GM12801 (cell line): ENCODE results near the gene CRYBA4.

Source experiments
- TF ChIP-seq, protein P1 (sequence below): IDR thresholded peaks from one replicate; pipeline ENCODE4 v1.5.1; 2011; ENCODE audit warnings: control low read depth; ENCODE audit not compliant: insufficient read length; ENCODE audit errors: extremely low read depth

Gene CRYBA4

DNA sequence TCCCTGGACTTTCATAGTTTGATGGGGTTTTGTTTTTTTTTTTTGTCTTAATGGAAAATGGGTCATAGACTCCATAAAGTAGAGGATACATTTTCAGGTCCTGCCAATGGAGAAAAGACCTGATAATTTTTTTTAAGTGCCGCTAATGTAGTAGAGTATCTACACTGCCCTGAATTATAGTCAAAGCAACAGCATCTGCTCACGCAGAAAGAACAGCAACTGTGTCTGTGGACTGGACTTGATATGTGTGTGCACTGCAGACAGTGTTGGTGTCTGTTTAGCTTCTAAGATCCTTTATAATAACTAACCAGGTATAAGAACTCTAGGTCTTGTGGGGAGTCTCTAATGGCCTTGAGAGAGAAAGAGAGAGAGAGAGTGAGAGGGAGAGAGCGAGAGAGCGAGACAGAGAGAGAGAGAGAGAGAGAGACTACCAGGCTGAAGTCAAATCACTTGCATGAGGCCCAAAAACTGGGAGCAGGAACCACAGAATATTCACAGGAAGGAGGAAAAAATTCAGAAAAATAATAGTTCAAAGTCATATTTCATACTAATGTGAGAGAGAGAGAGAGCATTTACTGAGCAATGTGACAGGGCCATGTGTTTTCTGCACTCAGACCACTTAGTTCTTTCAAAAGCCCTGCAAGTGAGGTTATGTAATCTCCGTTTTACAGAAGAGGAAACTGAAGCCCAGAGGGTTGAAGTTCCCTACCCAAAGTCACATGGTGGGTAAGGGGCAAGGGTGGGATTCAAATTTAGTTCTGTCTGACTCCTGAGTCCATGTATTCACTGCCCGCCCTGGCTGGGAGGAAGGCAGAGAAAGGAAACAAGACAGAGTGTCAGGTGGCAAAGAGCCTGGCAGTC lies 27.0 kb downstream of the CRYBA4 start:
- TF ChIP-seq, protein P1, sequence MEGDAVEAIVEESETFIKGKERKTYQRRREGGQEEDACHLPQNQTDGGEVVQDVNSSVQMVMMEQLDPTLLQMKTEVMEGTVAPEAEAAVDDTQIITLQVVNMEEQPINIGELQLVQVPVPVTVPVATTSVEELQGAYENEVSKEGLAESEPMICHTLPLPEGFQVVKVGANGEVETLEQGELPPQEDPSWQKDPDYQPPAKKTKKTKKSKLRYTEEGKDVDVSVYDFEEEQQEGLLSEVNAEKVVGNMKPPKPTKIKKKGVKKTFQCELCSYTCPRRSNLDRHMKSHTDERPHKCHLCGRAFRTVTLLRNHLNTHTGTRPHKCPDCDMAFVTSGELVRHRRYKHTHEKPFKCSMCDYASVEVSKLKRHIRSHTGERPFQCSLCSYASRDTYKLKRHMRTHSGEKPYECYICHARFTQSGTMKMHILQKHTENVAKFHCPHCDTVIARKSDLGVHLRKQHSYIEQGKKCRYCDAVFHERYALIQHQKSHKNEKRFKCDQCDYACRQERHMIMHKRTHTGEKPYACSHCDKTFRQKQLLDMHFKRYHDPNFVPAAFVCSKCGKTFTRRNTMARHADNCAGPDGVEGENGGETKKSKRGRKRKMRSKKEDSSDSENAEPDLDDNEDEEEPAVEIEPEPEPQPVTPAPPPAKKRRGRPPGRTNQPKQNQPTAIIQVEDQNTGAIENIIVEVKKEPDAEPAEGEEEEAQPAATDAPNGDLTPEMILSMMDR = no peak

- TF ChIP-seq, protein P1 = no peak
Measured at GRCh38 chr22:26650722-26651421, 29.1 kb downstream of the CRYBA4 start.

DNA sequence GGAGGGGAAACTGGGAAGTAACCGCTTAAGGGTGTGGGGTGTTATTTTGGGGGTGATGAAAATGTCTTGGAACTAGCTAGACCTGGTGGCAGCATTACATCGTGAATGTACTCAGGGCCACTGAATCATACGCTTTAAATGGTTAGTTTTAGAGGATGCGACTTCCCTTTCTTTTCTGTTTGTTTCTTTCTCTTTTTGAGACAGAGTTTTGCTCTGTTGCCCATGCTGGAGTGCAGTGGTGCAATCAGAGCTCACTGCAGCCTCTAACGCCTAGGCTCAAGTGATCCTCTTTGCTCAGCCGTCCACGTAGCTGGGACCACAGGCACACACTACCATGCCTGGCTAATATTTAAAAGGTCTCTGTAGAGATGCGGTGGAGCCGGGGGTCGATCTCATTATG lies 30.1 kb downstream of the CRYBA4 start:
- TF ChIP-seq, protein P1 = no peak

- TF ChIP-seq, protein P1 = no peak
Measured at GRCh38 chr22:26656891-26657851, 35.4 kb downstream of the CRYBA4 start, which contains the start of gene MIAT. TSS of gene MIAT (plus strand) at chr22:26657588.

DNA sequence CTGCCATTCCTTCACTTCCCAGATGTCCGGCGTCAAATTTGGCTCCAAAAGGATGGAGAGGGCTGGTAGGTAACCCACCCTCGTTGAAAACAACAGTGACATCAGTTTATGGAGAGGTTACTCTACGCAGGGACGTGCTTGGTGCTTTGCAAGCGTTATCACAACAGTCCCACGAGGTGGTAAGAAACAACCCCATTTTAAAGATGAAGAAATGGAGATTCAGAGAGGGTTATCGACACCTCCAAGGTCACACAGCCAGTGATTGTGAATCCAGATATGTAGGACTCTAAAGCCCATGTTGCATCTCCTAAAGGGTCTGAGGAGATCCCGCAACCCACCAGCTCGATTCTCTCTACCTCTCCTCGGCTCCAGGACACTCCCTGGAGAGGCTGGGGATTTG lies 36.4 kb downstream of the CRYBA4 start:
- TF ChIP-seq, protein P1 = no peak

DNA sequence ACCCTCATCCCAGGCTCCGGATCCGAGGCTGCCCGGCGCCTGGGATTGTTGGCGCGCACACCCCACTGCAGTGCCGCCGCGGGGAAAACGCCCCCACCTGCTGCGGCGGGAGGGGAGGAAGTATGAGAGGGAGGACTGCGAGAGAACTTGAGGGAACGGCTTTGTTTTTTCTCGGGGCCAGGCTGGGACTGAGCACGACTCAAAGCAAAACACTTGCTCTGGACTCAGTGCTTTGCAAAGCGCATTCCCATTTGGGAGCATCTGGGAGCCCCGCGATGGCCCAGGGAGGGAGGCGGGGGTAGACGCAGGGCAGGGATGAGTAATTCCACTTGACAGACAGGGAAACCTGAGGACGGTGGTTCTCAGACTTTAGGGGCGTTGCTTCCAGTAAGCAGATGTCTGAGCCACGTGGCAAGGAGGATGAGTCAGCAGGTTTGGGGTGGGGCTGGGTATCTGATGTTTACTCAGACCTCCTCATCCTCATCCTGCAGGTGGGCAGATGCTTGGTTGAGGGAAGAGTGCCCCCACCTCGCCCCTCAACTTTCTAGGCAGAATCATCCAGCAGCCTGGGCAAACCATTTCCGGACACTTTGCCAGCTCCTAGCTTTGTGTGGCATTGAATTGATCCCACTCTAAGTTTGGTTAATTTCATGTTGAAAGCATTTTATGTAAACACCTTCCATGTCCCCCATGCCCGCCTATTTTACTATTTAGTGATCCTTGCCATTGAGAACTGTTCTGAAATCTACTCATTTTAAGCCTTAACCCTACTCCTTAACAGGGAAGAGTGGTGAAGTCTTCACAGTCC lies 37.1 kb downstream of the CRYBA4 start:
- TF ChIP-seq, protein P1 = no peak
